GM21526 (cell line): Measurements from ENCODE around the gene WDFY1.

Source experiments
- ATAC-seq: cut with Tn5 transposase; IDR thresholded peaks from one replicate; pipeline ENCODE4 v1.9.1; 2021; ENCODE audit warnings: moderate library complexity; ENCODE audit not compliant: unreplicated experiment, low FRiP score

Gene WDFY1

DNA sequence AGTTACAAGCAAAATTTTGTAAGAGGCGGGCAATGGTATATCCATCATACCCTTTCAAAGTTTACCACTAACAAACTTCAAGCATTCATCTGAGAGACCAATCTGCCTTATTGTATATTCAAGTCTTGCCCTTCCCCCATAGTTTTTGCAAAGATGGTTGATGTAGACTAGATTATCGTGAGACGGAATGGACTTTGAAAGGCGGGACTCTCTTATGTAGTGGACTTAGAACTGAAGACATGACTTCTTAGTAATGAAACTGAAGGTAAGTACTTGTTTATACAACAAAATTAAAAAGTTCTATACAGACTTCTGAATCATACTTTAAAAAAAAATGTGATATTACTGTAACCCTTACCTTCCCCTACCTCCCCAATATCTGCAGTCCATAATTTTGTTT, 118.1 kb downstream of the WDFY1 start:
- no peak for ATAC-seq
